Mucosa of stomach (tissue), 1 donor: ENCODE results near the gene B3GNT2.
"Not testable (repeated sequence)": the region's sequence is repeated elsewhere in the genome, so short reads cannot be mapped to it uniquely, and the experiment has no call there.

Experiments
- H3K27me3 ChIP-seq: one replicate; pipeline ENCODE4 v1.7.0; 2013; ENCODE audit warnings: mild to moderate bottlenecking, low read length; ENCODE audit not compliant: control insufficient read depth, insufficient read depth
- H3K36me3 ChIP-seq: one replicate; pipeline ENCODE4 v1.7.0; 2013; ENCODE audit warnings: low read length; ENCODE audit not compliant: control insufficient read depth, insufficient read depth
- H3K4me1 ChIP-seq: one replicate; pipeline ENCODE4 v1.7.0; 2013; ENCODE audit warnings: mild to moderate bottlenecking, low read length; ENCODE audit not compliant: control insufficient read depth, insufficient read depth
- H3K4me3 ChIP-seq: one replicate; pipeline ENCODE4 v1.7.0; 2013; ENCODE audit warnings: low read length
- H3K9ac ChIP-seq: one replicate; pipeline ENCODE4 v1.7.0; 2013; ENCODE audit warnings: mild to moderate bottlenecking, low read length, moderate library complexity
- H3K9me3 ChIP-seq: one replicate; pipeline ENCODE4 v1.7.0; 2013; ENCODE audit warnings: mild to moderate bottlenecking, low read length, moderate library complexity; ENCODE audit not compliant: control insufficient read depth
- donor health status: Pancreatic carcinoma.

B3GNT2 gene

GRCh38 chr2:62195421-62196277, at the start of gene B3GNT2:
Gene B3GNT2, plus strand, starts transcription at chr2:62196115. Its CDS starts 26,106 bp downstream, at chr2:62222221.
- no peaks in the 10 kb centered on the region for H3K27me3 ChIP-seq
- H3K36me3 ChIP-seq: no peaks in the 10 kb centered on the region
- H3K4me3 ChIP-seq: peak within 1 kb of the TSS; percentile 99
- H3K4me1 ChIP-seq: peaks cover 17% of the 10 kb centered on the region
- H3K9me3 ChIP-seq: no peaks in the 10 kb centered on the region
- H3K9ac ChIP-seq: peak within 1 kb of the TSS; percentile 97

DNA sequence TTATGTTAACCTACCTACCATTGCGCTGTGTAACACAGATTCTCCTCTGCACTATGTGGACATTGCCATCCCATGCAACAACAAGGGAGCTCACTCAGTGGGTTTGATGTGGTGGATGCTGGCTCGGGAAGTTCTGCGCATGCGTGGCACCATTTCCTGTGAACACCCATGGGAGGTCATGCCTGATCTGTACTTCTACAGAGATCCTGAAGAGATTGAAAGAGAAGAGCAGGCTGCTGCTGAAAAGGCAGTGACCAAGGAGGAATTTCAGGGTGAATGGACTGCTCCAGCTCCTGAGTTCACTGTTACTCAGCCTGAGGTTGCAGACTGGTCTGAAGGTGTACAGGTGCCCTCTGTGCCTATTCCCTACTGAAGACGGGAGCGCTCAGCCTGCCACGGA, 49.1 kb upstream of the B3GNT2 start:
- not testable (repeated sequence) for H3K36me3 ChIP-seq, H3K4me3 ChIP-seq

DNA sequence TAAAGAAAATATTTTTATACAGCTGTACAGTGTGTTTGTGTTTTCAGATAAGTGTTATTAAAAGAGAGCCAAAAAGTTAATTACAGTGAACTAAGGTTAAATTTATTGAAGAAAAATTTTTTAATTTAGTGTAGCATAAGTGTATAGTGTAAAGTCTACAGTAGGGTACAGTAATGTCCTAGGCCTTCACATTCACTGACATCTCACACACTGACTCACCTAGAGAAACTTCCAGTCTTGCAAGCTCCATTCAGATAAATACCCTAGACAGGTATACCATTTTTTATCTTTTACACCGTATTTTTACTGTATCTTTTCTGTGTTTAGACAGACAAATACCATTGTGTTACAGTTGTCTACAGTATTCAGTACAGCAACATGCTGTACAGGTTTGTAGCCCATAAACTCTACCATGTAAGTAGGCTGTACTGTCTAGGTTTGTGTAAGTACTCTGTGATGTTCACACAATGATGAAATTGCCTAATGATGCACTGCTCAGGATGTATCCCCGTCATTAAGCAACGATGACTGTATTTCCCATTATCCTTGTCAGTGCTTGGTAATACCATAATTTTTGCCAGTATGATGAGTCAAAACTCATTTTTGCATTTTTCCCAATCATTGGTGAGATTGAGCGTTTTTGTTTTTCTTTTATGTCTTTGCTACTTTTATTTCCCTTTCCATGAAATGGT, 48.2 kb upstream of the B3GNT2 start:
- Histone ChIP-seq H3K4me1 (no peaks in the 10 kb centered on the region), H3K36me3 (no peaks in the 10 kb centered on the region), H3K4me3 (no peak overlapping the region), H3K9me3 (no peaks in the 10 kb centered on the region), H3K27me3 (no peaks in the 10 kb centered on the region), H3K9ac (no peak overlapping the region)

More for the DNA sequence above, 49.1 kb upstream of the B3GNT2 start:
- H3K9ac ChIP-seq, H3K4me1 ChIP-seq, H3K9me3 ChIP-seq, H3K27me3 ChIP-seq: not testable (repeated sequence)

- H3K4me1 ChIP-seq: no peaks in the 10 kb centered on the region
- no peaks in the 10 kb centered on the region for H3K9me3 ChIP-seq
- no peaks in the 10 kb centered on the region for H3K36me3 ChIP-seq
- no peak overlapping the region for H3K9ac ChIP-seq
- no peaks in the 10 kb centered on the region for H3K27me3 ChIP-seq
- no peak overlapping the region for H3K4me3 ChIP-seq
These were observed 46.2 kb upstream of the B3GNT2 start for GRCh38 chr2:62149708-62150107.

DNA sequence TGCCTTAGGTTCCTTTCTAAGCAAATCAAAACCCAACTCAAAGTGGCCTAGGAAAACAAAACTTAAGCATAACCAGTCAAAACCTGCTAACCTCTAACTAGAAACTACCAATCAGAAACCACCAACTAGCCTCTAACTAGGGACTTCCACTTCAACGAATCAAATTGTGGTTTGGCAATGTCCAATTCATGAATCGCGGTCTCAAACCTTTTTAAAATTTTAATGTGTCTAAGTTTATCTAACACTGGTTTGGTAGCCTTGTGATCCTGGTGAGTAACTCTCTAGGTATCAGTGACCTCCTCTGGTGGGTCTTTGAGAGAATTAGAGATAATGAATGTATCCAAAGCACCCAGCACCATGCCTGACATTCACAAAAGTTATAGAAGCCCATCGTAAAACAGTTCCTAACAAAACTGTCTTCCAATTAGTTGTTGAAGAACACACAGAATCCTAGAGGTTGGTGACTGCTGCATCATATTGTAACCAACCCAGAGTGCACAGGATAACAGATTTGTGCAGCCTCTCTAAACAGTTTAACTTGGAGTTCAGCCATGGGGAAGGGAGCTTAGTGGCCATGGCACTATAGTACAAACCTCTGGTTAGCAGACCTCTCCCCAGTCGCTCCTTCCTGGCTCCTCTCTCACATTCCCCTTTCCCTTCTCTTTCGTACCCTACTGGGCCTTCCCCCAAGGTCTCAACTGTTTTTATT, 45.2 kb upstream of the B3GNT2 start:
- no peak overlapping the region for H3K9ac ChIP-seq
- no peaks in the 10 kb centered on the region for H3K4me1 ChIP-seq
- H3K9me3 ChIP-seq: no peaks in the 10 kb centered on the region
- H3K36me3 ChIP-seq: no peaks in the 10 kb centered on the region
- H3K4me3 ChIP-seq: no peak overlapping the region
- no peaks in the 10 kb centered on the region for H3K27me3 ChIP-seq

DNA sequence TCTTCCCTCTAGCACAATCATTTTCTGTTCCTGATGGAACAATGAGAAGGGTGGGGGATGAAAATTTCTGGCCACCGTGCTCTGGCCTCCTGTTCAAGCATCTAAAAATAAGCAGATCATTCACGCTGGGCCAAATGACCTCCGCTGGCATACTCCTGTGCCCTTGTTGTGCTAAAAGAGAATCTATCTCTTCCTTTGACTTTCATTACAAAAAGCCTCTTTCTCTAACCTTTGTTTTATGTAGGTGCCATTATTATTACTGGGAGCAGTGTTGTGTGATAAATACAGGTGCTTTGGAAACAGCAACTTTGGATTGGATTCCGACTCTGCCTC, 44.6 kb upstream of the B3GNT2 start:
- H3K4me1 ChIP-seq: no peaks in the 10 kb centered on the region
- H3K27me3 ChIP-seq: no peaks in the 10 kb centered on the region
- H3K9ac ChIP-seq: no peak overlapping the region
- no peaks in the 10 kb centered on the region for H3K36me3 ChIP-seq
- no peak overlapping the region for H3K4me3 ChIP-seq
- no peaks in the 10 kb centered on the region for H3K9me3 ChIP-seq

DNA sequence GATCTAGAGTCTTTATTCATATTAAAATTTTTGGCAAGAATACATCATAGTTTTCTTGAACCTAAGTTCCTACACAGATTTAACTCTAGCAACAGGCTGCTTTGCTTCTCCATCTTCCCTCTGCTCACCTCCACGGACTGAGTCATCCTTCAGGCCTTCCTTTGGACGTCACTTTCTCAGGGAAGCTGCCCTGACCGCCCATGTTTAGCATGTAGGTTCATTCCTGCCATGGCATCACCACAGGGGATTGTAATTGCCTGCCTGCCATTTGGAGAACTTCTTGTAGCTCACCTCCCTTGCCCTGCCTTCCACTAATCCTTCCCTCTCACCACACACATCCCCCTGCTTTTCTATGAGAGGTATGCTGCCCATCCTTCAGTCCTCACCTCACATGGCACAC, 43.9 kb upstream of the B3GNT2 start:
- Histone ChIP-seq H3K9ac (no peak overlapping the region), H3K36me3 (no peaks in the 10 kb centered on the region), H3K4me3 (no peak overlapping the region), H3K4me1 (no peaks in the 10 kb centered on the region), H3K9me3 (no peaks in the 10 kb centered on the region), H3K27me3 (no peaks in the 10 kb centered on the region)

DNA sequence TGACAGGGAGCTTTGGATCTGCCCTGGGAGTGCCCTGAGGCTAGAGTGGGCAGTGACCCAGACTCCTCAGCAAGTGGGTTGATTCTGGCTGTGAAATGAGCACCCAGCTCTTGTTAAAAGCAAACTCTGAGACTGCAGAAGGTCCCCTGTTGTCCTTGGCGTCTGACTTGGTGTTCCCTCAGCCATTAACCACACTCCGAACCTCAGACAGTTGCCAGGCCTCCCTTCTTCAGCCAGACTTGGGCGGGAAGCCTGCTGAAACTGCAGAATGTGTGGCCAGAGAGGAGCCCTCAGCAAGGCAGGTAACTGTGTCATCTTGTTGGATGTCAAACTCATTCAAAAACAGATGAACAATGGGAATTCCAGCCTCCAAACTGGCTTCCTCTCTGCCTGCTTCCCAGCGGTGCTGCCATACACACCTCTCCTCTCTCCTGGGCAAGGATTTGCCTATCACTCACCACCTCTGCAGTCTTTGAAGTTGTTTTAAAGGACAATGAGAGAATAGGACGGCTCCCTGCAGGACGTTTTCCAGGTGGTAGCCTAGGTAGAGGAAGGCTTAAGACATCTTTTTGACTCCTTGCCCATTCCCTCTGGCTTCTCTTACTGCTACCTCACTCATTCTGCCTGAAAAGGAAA, 38.9 kb upstream of the B3GNT2 start:
- Histone ChIP-seq H3K36me3 (no peaks in the 10 kb centered on the region), H3K27me3 (no peaks in the 10 kb centered on the region), H3K9me3 (no peaks in the 10 kb centered on the region), H3K9ac (no peak overlapping the region), H3K4me3 (no peak overlapping the region), H3K4me1 (no peaks in the 10 kb centered on the region)

- Histone ChIP-seq H3K36me3 (no peaks in the 10 kb centered on the region), H3K4me1 (no peaks in the 10 kb centered on the region), H3K9me3 (no peaks in the 10 kb centered on the region), H3K27me3 (no peaks in the 10 kb centered on the region), H3K4me3 (no peak overlapping the region), H3K9ac (no peak overlapping the region)
These were observed 37.3 kb upstream of the B3GNT2 start for GRCh38 chr2:62158444-62159121.

GRCh38 chr2:62160691-62161090, 35.2 kb upstream of the B3GNT2 start:
- not testable (repeated sequence) for H3K36me3 ChIP-seq, H3K27me3 ChIP-seq, H3K4me3 ChIP-seq, H3K4me1 ChIP-seq, H3K9me3 ChIP-seq, H3K9ac ChIP-seq

- no peaks in the 10 kb centered on the region for H3K4me1 ChIP-seq
- no peaks in the 10 kb centered on the region for H3K27me3 ChIP-seq
- no peaks in the 10 kb centered on the region for H3K36me3 ChIP-seq
- H3K9ac ChIP-seq: no peak overlapping the region
- no peak overlapping the region for H3K4me3 ChIP-seq
- no peaks in the 10 kb centered on the region for H3K9me3 ChIP-seq
These were observed 32.6 kb upstream of the B3GNT2 start for GRCh38 chr2:62163106-62163831.
